GM12878 (cell line): ENCODE measurements around the gene ADPRHL1. TPM values are rescaled to one million over a fixed set of nuclear protein-coding genes. Genes with fewer than 3 reads are reported as not detected.

Experiments used
- ATAC-seq: fragments of 200-7000 bp; cut with Tn5 transposase; 3 replicates; pipeline ENCODE4 v1.9.1; 2020; ENCODE audit warnings: mild to moderate bottlenecking, moderate library complexity
- BruUV-seq: library from RNA; stranded (reverse); fragments of 400-500 nt; replicated peaks from 2 replicates; lab custom pipeline; 2021; lab: Mats Ljungman, UMichigan
- CTCF ChIA-PET: fragments of 300-600 bp; sonication (Branson Sonifier 250); formaldehyde crosslinking; extraction: SDS; loops from one replicate; lab custom pipeline; 2021; ENCODE audit warnings: inconsistent platforms; lab: Yijun Ruan, JAX
- POLR2A ChIA-PET: fragments of 350-600 bp; formaldehyde crosslinking; extraction: SDS; loops from one replicate; lab custom pipeline; 2021; ENCODE audit warnings: inconsistent platforms; lab: Charles Lee
- RAD21 ChIA-PET: fragments of 300-600 bp; sonication (Branson Sonifier 250); formaldehyde crosslinking; loops from one replicate; lab custom pipeline; 2023; ENCODE audit warnings: antibody characterized with exemption; ENCODE audit not compliant: unreplicated experiment; lab: Charles Lee
- SMC1A ChIA-PET: fragments of 300-600 bp; sonication (Branson Sonifier 250); formaldehyde crosslinking; loops from one replicate; lab custom pipeline; 2023; ENCODE audit not compliant: unreplicated experiment, uncharacterized antibody; lab: Charles Lee
- DNase-seq: peaks from one replicate; pipeline ENCODE4 v3.0.0-alpha.2; 2011; ENCODE audit warnings: low read depth, low spot score
- FAIRE-seq: peaks from 3 replicates; lab custom pipeline; 2011; peaks lifted over from hg19 to GRCh38; lab: Jason Lieb, UNC
- H2AFZ ChIP-seq: 2 replicates; pipeline ENCODE4 v1.6.0; 2011; ENCODE audit warnings: low read depth, low read length, control low read depth; ENCODE audit not compliant: control insufficient read depth
- H3K27ac ChIP-seq: 2 replicates; pipeline ENCODE4 v1.5.1; 2011; ENCODE audit warnings: control low read depth; ENCODE audit not compliant: control insufficient read depth, insufficient read depth
- H3K27me3 ChIP-seq, 2 experiments: replicated peaks in 1 of 2; 2 replicates each; pipeline versions ENCODE4 v1.6.0 to v1.6.1; 2011; ENCODE audit warnings: low read length in 1 of 2; ENCODE audit not compliant: control insufficient read depth in 2 of 2, insufficient read depth in 2 of 2
- H3K36me3 ChIP-seq, 2 experiments: 2 replicates each; pipeline ENCODE4 v1.5.1; 2011; ENCODE audit warnings: low read length in 1 of 2; ENCODE audit not compliant: control insufficient read depth in 2 of 2, insufficient read depth in 2 of 2
- H3K4me1 ChIP-seq: 2 replicates; pipeline ENCODE4 v1.6.1; 2011; ENCODE audit warnings: mild to moderate bottlenecking, low read length, moderate library complexity, mixed read lengths; ENCODE audit not compliant: control insufficient read depth, insufficient read depth
- H3K4me2 ChIP-seq: 2 replicates; pipeline ENCODE4 v1.6.0; 2011; ENCODE audit warnings: control low read depth; ENCODE audit not compliant: control insufficient read depth, insufficient read depth
- H3K4me3 ChIP-seq: fragments of 200-600 bp; sonication (generic); 2 replicates; pipeline ENCODE4 v1.5.1; 2016
- H3K79me2 ChIP-seq: 2 replicates; pipeline ENCODE4 v1.6.0; 2011; ENCODE audit warnings: low read length; ENCODE audit not compliant: control insufficient read depth, insufficient read depth
- H3K9ac ChIP-seq: 2 replicates; pipeline ENCODE4 v1.8.0; 2011; ENCODE audit warnings: low read length, control low read depth, mixed read lengths; ENCODE audit not compliant: control insufficient read depth, insufficient read depth
- H3K9me3 ChIP-seq: replicated peaks from 3 replicates; pipeline ENCODE4 v1.5.1; 2011; ENCODE audit warnings: mild to moderate bottlenecking, low read length; ENCODE audit not compliant: control insufficient read depth, insufficient read depth
- H4K20me1 ChIP-seq: 2 replicates; pipeline ENCODE4 v1.6.0; 2011; ENCODE audit not compliant: control insufficient read depth, insufficient read depth
- ASH2L ChIP-seq: fragments of 300-600, 200-600 bp; sonication (generic); IDR thresholded peaks from 2 replicates; pipeline ENCODE4 v1.6.1; 2017; ENCODE audit warnings: low read depth, mild to moderate bottlenecking, borderline replicate concordance
- KLF5 ChIP-seq: fragments of 450-650 bp; IDR thresholded peaks from 2 replicates; pipeline ENCODE4 v1.6.1; 2014; ENCODE audit warnings: mild to moderate bottlenecking; ENCODE audit not compliant: partially characterized antibody
- MTA2 ChIP-seq: fragments of 450-650 bp; IDR thresholded peaks from 2 replicates; pipeline ENCODE4 v1.6.1; 2016; ENCODE audit warnings: low read depth, mild to moderate bottlenecking, moderate library complexity
- SP1 ChIP-seq: IDR thresholded peaks from one replicate; pipeline ENCODE4 v1.6.1; 2011; ENCODE audit warnings: low read depth, low read length
- STAT1 ChIP-seq: fragments of 450-650 bp; conservative IDR thresholded peaks from 2 replicates; pipeline ENCODE4 v1.6.1; 2014; ENCODE audit warnings: antibody characterized with exemption, mild to moderate bottlenecking
- WGBS: methylation state at CpG from one replicate; pipeline ENCODE4 v1.1.6; 2016; ENCODE audit warnings: low lambda C conversion rate; ENCODE audit not compliant: insufficient replicate concordance, insufficient coverage; ENCODE audit errors: missing lambda C conversion rate; 5-methylcytosine and 5-hydroxymethylcytosine counted together
- in situ Hi-C: fragments of 300-500 bp; cut with MboI; formaldehyde crosslinking; loops from 9 replicates; pipeline ENCODE4 v1.14.3; 2018; ENCODE audit warnings: mixed read lengths
- intact Hi-C: fragments of 100-400 bp; cut with micrococcal nuclease; formaldehyde crosslinking; loops from one replicate; pipeline ENCODE4 v1.14.2; 2022; ENCODE audit not compliant: unreplicated experiment
- polyA plus RNA-seq, 11 experiments: library from polyadenylated mRNA; depleted of rRNA in 4 of 11; unstranded in 6 of 11; stranded (reverse) in 5 of 11; fragments of >200 nt; fragmentation: Nextera tagmentation in 4 of 11; fragmentation: Illumina TruSeq in 1 of 11; extraction: Ambion mirVana in 4 of 11; extraction: Trizol in 1 of 11; gene quantifications; 1 replicate in 1 of 11; 2 replicates in 10 of 11; pipeline versions ENCODE4 v1.2.1 to v1.2.3, GENCODE V29; 2011 to 2016; ENCODE audit warnings: inconsistent platforms in 2 of 11, missing spikeins in 2 of 11, low read depth in 1 of 11
- total RNA-seq, 4 experiments: library from RNA; depleted of rRNA in 3 of 4; stranded (reverse); fragments of >200 nt in 3 of 4; fragmentation: Illumina TruSeq in 1 of 4; extraction: Trizol in 1 of 4; gene quantifications; 2 replicates each; pipeline versions ENCODE4 v1.2.1 to v1.2.3, GENCODE V29; 2013 to 2021
- TF ChIP-seq, protein P1 (sequence below): fragments of 450-650 bp; formaldehyde crosslinking; IDR thresholded peaks from 2 replicates; pipeline ENCODE4 v1.5.0; 2022; ENCODE audit warnings: mild to moderate bottlenecking, missing genetic modification characterization
- TF ChIP-seq, protein P2 (sequence below), 3 experiments: IDR thresholded peaks in 2 of 3; conservative IDR thresholded peaks in 1 of 3; 2 replicates each; pipeline ENCODE4 v1.5.1; 2011; ENCODE audit warnings: low read depth in 3 of 3, low read length in 3 of 3, mild to moderate bottlenecking in 3 of 3, control low read depth in 2 of 3, moderate library complexity in 2 of 3, inconsistent platforms in 1 of 3, mixed read lengths in 1 of 3; ENCODE audit not compliant: control insufficient read depth in 2 of 3, insufficient read depth in 1 of 3; ENCODE audit errors: extremely low read depth in 1 of 3
- TF ChIP-seq, protein P3 (sequence below): fragments of 450-650 bp; conservative IDR thresholded peaks from 2 replicates; pipeline ENCODE4 v1.6.1; 2017; ENCODE audit warnings: mild to moderate bottlenecking, moderate library complexity
- TF ChIP-seq, protein P4 (sequence below): IDR thresholded peaks from 2 replicates; pipeline ENCODE4 v1.6.1; 2012; ENCODE audit warnings: low read length, inconsistent platforms
- TF ChIP-seq, protein P5 (sequence below): IDR thresholded peaks from 2 replicates; pipeline ENCODE4 v1.6.1; 2012; ENCODE audit warnings: mild to moderate bottlenecking, low read depth, low read length

ADPRHL1 gene
- total and polyA plus RNA-seq, 10 of the 15 experiments (the other 5 are each of a cell fraction or from before 2014, with no cell fraction given): 0.05 to 1.9 (median 1.0) TPM

DNA sequence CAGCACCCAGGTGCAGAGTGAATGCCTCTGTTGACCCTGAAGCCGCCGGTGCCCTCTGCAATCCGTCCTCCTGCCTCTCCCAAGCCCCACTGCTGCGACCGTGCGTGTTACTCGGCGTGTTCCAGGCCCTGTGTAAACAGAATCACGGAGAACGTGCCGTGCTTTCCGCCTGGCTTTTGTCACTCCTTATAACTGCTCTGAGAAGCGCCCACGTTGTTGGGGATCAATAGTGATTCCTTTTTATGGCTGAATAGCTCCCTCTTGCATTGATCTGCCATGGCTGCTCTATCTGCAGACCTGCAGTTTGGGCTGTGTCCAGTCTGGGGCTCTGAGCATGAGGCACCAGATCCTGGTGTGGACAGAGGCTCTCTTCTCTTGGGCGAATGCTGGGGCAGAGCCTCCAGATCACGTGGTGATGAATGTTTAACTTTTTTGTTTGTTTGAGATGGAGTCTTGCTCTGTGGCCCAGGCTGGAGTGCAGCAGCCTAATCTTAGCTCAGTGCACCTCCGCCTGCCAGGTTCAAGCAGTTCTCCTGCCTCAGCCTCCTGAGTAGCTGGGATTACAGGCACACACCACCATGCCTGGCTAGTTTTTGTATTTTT, 15.8 kb downstream of the ADPRHL1 start:
- FAIRE-seq (no peak), ATAC-seq (no peak), DNase-seq (no peak)
- ChIA-PET CTCF (no interaction called here), SMC1A (no interaction called here), RAD21 (no interaction called here), POLR2A (no interaction called here)
- intact Hi-C loops: no loop called here
- Histone ChIP-seq H3K4me3 (no peak overlapping the region), H3K79me2 (no peaks in the 10 kb centered on the region), H3K4me2 (no peak overlapping the region), H3K9me3 (no peaks in the 10 kb centered on the region), H3K36me3 (no peaks in the 10 kb centered on the region), H3K27ac (no peak overlapping the region), H3K4me1 (no peaks in the 10 kb centered on the region), H4K20me1 (no peaks in the 10 kb centered on the region), H3K9ac (no peak overlapping the region), H2AFZ (no peak overlapping the region), H3K27me3 (no peaks in the 10 kb centered on the region)
- no TSS peak for BruUV-seq
- 88% methylated on average over 17 of the region's 17 CpGs for WGBS
- in situ Hi-C loops: no loop called here
- TF ChIP-seq, protein P1, sequence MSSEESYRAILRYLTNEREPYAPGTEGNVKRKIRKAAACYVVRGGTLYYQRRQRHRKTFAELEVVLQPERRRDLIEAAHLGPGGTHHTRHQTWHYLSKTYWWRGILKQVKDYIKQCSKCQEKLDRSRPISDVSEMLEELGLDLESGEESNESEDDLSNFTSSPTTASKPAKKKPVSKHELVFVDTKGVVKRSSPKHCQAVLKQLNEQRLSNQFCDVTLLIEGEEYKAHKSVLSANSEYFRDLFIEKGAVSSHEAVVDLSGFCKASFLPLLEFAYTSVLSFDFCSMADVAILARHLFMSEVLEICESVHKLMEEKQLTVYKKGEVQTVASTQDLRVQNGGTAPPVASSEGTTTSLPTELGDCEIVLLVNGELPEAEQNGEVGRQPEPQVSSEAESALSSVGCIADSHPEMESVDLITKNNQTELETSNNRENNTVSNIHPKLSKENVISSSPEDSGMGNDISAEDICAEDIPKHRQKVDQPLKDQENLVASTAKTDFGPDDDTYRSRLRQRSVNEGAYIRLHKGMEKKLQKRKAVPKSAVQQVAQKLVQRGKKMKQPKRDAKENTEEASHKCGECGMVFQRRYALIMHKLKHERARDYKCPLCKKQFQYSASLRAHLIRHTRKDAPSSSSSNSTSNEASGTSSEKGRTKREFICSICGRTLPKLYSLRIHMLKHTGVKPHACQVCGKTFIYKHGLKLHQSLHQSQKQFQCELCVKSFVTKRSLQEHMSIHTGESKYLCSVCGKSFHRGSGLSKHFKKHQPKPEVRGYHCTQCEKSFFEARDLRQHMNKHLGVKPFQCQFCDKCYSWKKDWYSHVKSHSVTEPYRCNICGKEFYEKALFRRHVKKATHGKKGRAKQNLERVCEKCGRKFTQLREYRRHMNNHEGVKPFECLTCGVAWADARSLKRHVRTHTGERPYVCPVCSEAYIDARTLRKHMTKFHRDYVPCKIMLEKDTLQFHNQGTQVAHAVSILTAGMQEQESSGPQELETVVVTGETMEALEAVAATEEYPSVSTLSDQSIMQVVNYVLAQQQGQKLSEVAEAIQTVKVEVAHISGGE: no peak
- TF ChIP-seq SP1 (no peak), MTA2 (no peak), STAT1 (no peak), KLF5 (no peak), ASH2L (no peak)
- TF ChIP-seq, protein P2, sequence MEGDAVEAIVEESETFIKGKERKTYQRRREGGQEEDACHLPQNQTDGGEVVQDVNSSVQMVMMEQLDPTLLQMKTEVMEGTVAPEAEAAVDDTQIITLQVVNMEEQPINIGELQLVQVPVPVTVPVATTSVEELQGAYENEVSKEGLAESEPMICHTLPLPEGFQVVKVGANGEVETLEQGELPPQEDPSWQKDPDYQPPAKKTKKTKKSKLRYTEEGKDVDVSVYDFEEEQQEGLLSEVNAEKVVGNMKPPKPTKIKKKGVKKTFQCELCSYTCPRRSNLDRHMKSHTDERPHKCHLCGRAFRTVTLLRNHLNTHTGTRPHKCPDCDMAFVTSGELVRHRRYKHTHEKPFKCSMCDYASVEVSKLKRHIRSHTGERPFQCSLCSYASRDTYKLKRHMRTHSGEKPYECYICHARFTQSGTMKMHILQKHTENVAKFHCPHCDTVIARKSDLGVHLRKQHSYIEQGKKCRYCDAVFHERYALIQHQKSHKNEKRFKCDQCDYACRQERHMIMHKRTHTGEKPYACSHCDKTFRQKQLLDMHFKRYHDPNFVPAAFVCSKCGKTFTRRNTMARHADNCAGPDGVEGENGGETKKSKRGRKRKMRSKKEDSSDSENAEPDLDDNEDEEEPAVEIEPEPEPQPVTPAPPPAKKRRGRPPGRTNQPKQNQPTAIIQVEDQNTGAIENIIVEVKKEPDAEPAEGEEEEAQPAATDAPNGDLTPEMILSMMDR (IDR thresholded peaks at IDR 0.05 in 2 of 3, conservative IDR thresholded peaks at IDR 0.05 in 1 of 3; ENCODE audit: control insufficient read depth in 2 of 3, extremely low read depth in 1 of 3, insufficient read depth in 1 of 3, low read depth in 3 of 3, low read length in 3 of 3): no peak
- TF ChIP-seq, protein P3, sequence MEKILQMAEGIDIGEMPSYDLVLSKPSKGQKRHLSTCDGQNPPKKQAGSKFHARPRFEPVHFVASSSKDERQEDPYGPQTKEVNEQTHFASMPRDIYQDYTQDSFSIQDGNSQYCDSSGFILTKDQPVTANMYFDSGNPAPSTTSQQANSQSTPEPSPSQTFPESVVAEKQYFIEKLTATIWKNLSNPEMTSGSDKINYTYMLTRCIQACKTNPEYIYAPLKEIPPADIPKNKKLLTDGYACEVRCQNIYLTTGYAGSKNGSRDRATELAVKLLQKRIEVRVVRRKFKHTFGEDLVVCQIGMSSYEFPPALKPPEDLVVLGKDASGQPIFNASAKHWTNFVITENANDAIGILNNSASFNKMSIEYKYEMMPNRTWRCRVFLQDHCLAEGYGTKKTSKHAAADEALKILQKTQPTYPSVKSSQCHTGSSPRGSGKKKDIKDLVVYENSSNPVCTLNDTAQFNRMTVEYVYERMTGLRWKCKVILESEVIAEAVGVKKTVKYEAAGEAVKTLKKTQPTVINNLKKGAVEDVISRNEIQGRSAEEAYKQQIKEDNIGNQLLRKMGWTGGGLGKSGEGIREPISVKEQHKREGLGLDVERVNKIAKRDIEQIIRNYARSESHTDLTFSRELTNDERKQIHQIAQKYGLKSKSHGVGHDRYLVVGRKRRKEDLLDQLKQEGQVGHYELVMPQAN: no peak
- TF ChIP-seq, protein P4, sequence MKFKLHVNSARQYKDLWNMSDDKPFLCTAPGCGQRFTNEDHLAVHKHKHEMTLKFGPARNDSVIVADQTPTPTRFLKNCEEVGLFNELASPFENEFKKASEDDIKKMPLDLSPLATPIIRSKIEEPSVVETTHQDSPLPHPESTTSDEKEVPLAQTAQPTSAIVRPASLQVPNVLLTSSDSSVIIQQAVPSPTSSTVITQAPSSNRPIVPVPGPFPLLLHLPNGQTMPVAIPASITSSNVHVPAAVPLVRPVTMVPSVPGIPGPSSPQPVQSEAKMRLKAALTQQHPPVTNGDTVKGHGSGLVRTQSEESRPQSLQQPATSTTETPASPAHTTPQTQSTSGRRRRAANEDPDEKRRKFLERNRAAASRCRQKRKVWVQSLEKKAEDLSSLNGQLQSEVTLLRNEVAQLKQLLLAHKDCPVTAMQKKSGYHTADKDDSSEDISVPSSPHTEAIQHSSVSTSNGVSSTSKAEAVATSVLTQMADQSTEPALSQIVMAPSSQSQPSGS: no peak
- TF ChIP-seq, protein P5, sequence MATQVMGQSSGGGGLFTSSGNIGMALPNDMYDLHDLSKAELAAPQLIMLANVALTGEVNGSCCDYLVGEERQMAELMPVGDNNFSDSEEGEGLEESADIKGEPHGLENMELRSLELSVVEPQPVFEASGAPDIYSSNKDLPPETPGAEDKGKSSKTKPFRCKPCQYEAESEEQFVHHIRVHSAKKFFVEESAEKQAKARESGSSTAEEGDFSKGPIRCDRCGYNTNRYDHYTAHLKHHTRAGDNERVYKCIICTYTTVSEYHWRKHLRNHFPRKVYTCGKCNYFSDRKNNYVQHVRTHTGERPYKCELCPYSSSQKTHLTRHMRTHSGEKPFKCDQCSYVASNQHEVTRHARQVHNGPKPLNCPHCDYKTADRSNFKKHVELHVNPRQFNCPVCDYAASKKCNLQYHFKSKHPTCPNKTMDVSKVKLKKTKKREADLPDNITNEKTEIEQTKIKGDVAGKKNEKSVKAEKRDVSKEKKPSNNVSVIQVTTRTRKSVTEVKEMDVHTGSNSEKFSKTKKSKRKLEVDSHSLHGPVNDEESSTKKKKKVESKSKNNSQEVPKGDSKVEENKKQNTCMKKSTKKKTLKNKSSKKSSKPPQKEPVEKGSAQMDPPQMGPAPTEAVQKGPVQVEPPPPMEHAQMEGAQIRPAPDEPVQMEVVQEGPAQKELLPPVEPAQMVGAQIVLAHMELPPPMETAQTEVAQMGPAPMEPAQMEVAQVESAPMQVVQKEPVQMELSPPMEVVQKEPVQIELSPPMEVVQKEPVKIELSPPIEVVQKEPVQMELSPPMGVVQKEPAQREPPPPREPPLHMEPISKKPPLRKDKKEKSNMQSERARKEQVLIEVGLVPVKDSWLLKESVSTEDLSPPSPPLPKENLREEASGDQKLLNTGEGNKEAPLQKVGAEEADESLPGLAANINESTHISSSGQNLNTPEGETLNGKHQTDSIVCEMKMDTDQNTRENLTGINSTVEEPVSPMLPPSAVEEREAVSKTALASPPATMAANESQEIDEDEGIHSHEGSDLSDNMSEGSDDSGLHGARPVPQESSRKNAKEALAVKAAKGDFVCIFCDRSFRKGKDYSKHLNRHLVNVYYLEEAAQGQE: no peak
